Heart right ventricle (tissue), 16 donors: Measurements from ENCODE around the gene PPP5C. TPM values are rescaled to one million over a fixed set of nuclear protein-coding genes. Genes with fewer than 3 reads are reported as not detected.

Experiments used
- ATAC-seq, 8 donors: fragments of 200-7000 bp; cut with Tn5 transposase; one replicate each; pipeline ENCODE4 v1.9.1; 2020; ENCODE audit warnings: mild to moderate bottlenecking in 8 of 8, moderate library complexity in 8 of 8, moderate number of reproducible peaks in 1 of 8
- DNase-seq, 2 donors: peaks; one replicate each; pipeline ENCODE4 v3.0.0-alpha.2; 2020
- H3K27ac ChIP-seq, 10 donors: fragments of 200-600 bp; sonication (generic) in 2 of 10; one replicate each; pipeline versions ENCODE4 v1.5.0 to v1.8.0; 2020 to 2022; ENCODE audit warnings: mild to moderate bottlenecking in 3 of 10
- H3K27me3 ChIP-seq, 7 donors: fragments of 200-600 bp; one replicate each; pipeline ENCODE4 v1.8.0; 2021 to 2022; ENCODE audit warnings: mild to moderate bottlenecking in 2 of 7
- H3K36me3 ChIP-seq, 9 donors: fragments of 200-600 bp; sonication (generic) in 1 of 9; one replicate each; pipeline versions ENCODE4 v1.5.0 to v1.8.0; 2020 to 2022; ENCODE audit warnings: mild to moderate bottlenecking in 2 of 9
- H3K4me1 ChIP-seq, 9 donors: fragments of 200-600 bp; sonication (generic) in 1 of 9; one replicate each; pipeline versions ENCODE4 v1.5.0 to v1.8.0; 2020 to 2022; ENCODE audit warnings: mild to moderate bottlenecking in 4 of 9
- H3K4me3 ChIP-seq, 10 donors: fragments of 200-600 bp; sonication (generic) in 2 of 10; one replicate each; pipeline versions ENCODE4 v1.5.0 to v1.8.0; 2020 to 2022; ENCODE audit warnings: mild to moderate bottlenecking in 7 of 10, moderate library complexity in 2 of 10
- H3K9me3 ChIP-seq, 11 donors: fragments of 200-600 bp in 10 of 11; sonication (generic) in 2 of 11; one replicate each; pipeline versions ENCODE4 v1.5.0 to v1.8.0; 2013 to 2022; ENCODE audit warnings: mild to moderate bottlenecking in 2 of 11, control low read depth in 1 of 11, moderate library complexity in 1 of 11
- WGBS, 2 donors: extraction: QIAGEN DNeasy Blood & Tissue Kit; methylation state at CpG; one replicate each; pipeline ENCODE4 v1.1.7; 2013; ENCODE audit warnings: inconsistent platforms in 1 of 2; 5-methylcytosine and 5-hydroxymethylcytosine counted together
- intact Hi-C, 10 donors: fragments of 100-400 bp; cut with DNase I; formaldehyde crosslinking; loops; one replicate each; pipeline versions ENCODE4 v1.11.1 to v1.14.2; 2022
- polyA plus RNA-seq, 2 donors: library from polyadenylated mRNA; stranded (reverse); fragments of 200-250 nt; gene quantifications; one replicate each; pipeline ENCODE4 v1.2.3, GENCODE V29; 2013
- total RNA-seq, 10 donors: library from RNA; stranded (reverse); fragmentation: NEBNext Ultra II Directional in 3 of 10; extraction: Animal tissue kit (Norgen Biotek cat#: 25700) in 3 of 10; gene quantifications; one replicate each; pipeline versions ENCODE4 v1.2.1 to v1.2.4, GENCODE V29; 2021 to 2023
- TF ChIP-seq, protein P1 (sequence below), 9 donors: fragments of 200-600 bp; sonication (generic) in 2 of 9; IDR thresholded peaks; one replicate each; pipeline versions ENCODE4 v1.5.0 to v1.8.0; 2021 to 2022; ENCODE audit warnings: antibody characterized with exemption in 9 of 9, mild to moderate bottlenecking in 5 of 9, moderate library complexity in 1 of 9
- donor health status: Arrhythmogenic right ventricular cardiomyopathy.
- donor health status: ischemic (EF 13 %, LVEDD 7.1; RV severe dilation, severe dysfunction).
- donor health status: healthy with polysubstance abuse.
- donor health status: DM: no; HTN: yes; CAD: no.
- donor health status: DM: no; HTN: no; CAD: no.
- donor health status: ischemic (EF 25% LVEDD 6.9; RV normal size, moderate dysfunction).
- donor health status: ischemic (EF 25% LVEDD 5.7; RV mildly dilated, moderate dysfunction).
- donor health status: healthy.
- donor health status: DM: yes; HTN: yes; CAD: no.
- donor health status: Ischemic cardiomyopathy.
- donor health status: ischemic (EF 35%, LVEDD 5.7; RV mildly dilated, moderate dysfunction).
- donor health status: nonischemic (EF 11% LVEDD 7.7; RV severe dilation, severe dysfunction).
- donor health status: DM: yes; HTN: yes; CAD: no.
- donor health status: PGD.
- donor health status: ischemic (EF 29% LVEDD 5.4; RV normal size, mild dysfunction).
- donor health status: nonischemic (EF 23%, LVEDD 6.1; RV moderate dilation, normal function).

PPP5C gene
- total and polyA plus RNA-seq, 12 donors, result 51.6 to 89.5 (median 76.5) TPM

DNA sequence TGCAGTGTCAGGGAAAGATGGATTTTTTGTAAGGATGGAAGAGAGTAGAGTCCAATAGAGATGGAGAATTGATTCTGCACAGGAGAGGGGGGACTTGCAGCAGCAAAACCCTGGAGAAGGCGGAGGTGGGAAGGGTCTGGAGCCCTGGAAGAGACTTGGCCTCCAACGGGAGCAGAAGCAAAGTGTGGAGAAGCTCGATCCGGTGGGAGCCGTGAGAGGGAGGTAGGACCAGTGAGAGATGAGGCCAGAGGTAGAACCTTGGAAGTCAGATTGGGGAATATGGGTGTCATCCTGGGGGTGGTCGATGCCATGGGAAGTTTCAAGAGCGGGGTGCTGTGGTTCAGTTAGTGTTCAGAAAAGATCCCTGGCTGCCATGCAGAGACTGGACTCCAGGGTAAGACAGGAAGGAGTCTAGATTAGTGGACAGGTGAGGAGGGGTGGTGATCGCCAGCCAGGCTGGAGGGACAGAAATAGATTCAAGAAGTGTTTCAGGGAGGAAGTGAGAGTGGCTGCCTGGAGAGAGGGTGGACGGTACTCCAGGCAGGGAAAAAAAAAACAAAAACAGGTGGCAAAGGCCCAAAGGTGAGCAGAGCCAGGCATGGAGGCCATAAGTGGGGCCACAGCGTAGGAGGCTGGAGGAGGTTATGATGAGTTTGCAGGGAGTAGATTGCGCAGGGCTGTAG, 2.6 kb downstream of the PPP5C start:
- intact Hi-C loops, result loop anchor here in 4 of 10 donors (5.0 kb wide), 2 partner anchors 47 to 67 kb away; no protein-coding TSS in a partner anchor
- H3K4me3 ChIP-seq, result peak overlapping the region in 2 of 10 donors; percentile 2 to 21

DNA sequence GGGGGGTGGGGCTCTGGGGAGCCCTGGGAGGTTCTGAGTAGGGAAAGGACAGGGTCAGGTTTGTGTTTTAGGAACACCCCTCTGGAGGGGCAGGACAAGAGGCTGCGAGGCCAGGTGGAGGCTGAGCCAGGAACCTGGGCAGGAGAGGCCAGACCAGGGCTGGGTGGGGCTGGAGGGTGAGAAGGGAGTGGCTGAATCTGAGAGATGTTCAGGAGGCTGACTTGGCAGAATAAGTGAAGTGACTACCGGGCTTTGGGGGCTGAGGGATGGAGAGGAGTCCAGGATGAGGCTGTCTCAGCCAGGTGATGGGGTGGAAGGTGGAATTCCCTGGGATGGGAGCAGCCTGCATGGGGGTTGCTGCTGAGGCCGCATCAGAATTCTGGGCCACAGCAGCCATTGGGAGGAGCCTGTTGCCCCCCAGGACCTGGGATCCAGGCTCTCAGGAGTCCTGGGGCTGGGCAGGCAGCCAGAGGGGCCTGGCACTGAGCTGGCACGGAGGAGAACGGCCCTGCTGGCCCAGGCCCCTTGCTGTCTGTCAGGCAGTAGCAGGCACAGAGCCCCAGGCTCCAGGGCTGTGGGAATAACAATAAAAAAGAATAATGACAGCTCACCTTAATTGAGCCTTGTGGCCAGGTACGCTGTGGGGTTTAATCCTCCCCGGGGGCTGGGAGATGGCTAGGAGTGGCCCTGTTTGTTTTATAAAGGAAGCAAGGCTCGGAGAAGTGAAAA, 3.3 kb downstream of the PPP5C start:
- ATAC-seq (peak in 3 of 8 donors; percentile 2 to 23 (median 3)), DNase-seq (peak in 1 of 2 donors; percentile 27)
- H3K27me3 ChIP-seq, result no peaks in the 10 kb centered on the region
- WGBS, 2 donors, result 21 to 30% methylated on average over 8 of the region's 8 CpGs
- H3K36me3 ChIP-seq, result peaks cover 0 to 22% (median 13%) of the 10 kb centered on the region in 9 donors
- intact Hi-C loops, result loop anchor here in 1 of 10 donors (5.0 kb wide), 1 partner anchor 68 kb away; no protein-coding TSS in a partner anchor
- H3K27ac ChIP-seq, result peak overlapping the region; percentile 57 to 89 (median 78)
- TF ChIP-seq, protein P1, sequence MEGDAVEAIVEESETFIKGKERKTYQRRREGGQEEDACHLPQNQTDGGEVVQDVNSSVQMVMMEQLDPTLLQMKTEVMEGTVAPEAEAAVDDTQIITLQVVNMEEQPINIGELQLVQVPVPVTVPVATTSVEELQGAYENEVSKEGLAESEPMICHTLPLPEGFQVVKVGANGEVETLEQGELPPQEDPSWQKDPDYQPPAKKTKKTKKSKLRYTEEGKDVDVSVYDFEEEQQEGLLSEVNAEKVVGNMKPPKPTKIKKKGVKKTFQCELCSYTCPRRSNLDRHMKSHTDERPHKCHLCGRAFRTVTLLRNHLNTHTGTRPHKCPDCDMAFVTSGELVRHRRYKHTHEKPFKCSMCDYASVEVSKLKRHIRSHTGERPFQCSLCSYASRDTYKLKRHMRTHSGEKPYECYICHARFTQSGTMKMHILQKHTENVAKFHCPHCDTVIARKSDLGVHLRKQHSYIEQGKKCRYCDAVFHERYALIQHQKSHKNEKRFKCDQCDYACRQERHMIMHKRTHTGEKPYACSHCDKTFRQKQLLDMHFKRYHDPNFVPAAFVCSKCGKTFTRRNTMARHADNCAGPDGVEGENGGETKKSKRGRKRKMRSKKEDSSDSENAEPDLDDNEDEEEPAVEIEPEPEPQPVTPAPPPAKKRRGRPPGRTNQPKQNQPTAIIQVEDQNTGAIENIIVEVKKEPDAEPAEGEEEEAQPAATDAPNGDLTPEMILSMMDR (IDR thresholded peaks at IDR 0.05), result no peak
- no peaks in the 10 kb centered on the region for H3K9me3 ChIP-seq
- H3K4me1 ChIP-seq, result peaks cover 36 to 83% (median 63%) of the 10 kb centered on the region in 9 donors
- peak overlapping the region in 4 of 10 donors; percentile 4 to 27 (median 18) for H3K4me3 ChIP-seq

More for the DNA sequence above, 2.6 kb downstream of the PPP5C start:
- H3K27ac ChIP-seq, result peak overlapping the region in 8 of 10 donors; percentile 73 to 89 (median 81)
- no peak for ATAC-seq
- DNase-seq, result no peak
- TF ChIP-seq, protein P1 (IDR thresholded peaks at IDR 0.05), result no peak
- H3K36me3 ChIP-seq, result peaks cover 0 to 15% (median 8%) of the 10 kb centered on the region in 9 donors
- 64% methylated on average over 11 of the region's 11 CpGs for WGBS, 2 donors
- no peaks in the 10 kb centered on the region for H3K27me3 ChIP-seq
- H3K9me3 ChIP-seq, result no peaks in the 10 kb centered on the region
- H3K4me1 ChIP-seq, result peaks cover 34 to 76% (median 56%) of the 10 kb centered on the region in 9 donors

DNA sequence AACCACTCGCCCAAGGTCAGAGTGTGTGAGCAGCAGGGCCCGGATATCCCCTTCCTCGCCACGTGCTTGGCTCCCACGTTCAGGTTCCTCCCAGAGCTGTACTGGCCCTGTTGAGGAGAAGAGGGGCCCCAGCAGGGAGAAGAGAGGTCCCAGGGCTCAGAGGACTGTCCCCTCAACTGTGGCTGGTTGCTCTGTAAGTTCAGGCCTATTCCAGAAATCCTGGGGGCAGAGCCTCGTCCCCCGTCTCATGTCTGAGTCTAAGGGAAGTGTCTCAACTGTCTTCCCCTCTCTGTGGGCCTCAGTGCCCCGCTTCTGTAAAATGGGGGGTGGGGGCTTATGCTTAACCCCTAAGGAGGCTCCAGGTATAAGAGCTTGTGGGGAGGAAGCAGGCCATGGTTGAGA, 3.9 kb downstream of the PPP5C start:
- Histone ChIP-seq H3K27ac (peak overlapping the region; percentile 57 to 89 (median 78)), H3K4me3 (peak overlapping the region in 5 of 10 donors; percentile 4 to 29 (median 15)), H3K4me1 (peaks cover 36 to 86% (median 69%) of the 10 kb centered on the region in 9 donors), H3K9me3 (no peaks in the 10 kb centered on the region), H3K36me3 (peaks cover 0 to 28% (median 13%) of the 10 kb centered on the region in 9 donors), H3K27me3 (no peaks in the 10 kb centered on the region)
- TF ChIP-seq, protein P1 (IDR thresholded peaks at IDR 0.05), result no peak
- ATAC-seq, result peak in 5 of 8 donors; percentile 11 to 38 (median 26)
- intact Hi-C loops, result loop anchor here in 1 of 10 donors (5.0 kb wide), 1 partner anchor 68 kb away; no protein-coding TSS in a partner anchor
- WGBS, 2 donors, result 21 to 27% methylated on average over 8 of the region's 8 CpGs
- no peak for DNase-seq
